Ramos (cell line): ENCODE measurements around the gene FOXL3.
"Not testable (repeated sequence)": the region's sequence is repeated elsewhere in the genome, so short reads cannot be mapped to it uniquely, and the experiment has no call there.

ENCODE experiments used
- in situ Hi-C: fragments of 300-500 bp; cut with MboI; formaldehyde crosslinking; loops from one replicate; pipeline ENCODE4 v1.14.3; 2022; ENCODE audit warnings: low sequenced_read_pairs; ENCODE audit not compliant: unreplicated experiment

Gene FOXL3

DNA sequence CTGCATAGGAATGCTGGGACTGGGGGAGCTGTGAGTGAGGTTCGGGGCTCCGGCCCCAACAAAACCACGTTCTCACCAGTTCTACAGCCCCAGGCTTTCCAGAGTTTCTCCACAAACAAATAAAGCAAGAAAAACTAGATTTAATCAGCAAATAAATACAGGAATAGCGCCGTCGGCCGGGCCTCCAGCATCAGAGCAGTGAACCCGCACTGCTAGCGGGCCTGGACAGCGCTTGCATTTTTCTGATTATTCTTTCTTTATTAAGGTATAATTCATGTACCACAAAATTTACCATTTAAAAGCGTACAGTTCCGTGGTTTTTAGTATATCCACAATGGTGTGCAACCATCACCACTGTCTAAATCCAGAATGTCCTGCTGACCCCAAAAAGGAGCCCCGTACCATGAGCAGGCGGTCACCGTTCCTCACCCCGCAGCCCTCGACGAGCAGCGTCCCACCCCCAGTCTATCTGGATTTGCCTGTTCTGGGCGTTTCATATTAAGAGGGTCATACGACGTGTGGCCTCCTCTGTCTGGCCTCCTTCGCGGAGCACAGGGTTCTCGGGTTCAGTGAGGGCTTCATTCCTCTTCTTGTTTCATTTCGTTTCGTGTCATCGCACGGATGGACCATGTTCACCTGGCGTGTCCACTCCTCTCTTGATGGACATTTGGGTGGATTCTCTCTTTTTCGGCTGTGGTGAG is 35.5 kb upstream of the FOXL3 start:
- in situ Hi-C loops, result no loop called here

DNA sequence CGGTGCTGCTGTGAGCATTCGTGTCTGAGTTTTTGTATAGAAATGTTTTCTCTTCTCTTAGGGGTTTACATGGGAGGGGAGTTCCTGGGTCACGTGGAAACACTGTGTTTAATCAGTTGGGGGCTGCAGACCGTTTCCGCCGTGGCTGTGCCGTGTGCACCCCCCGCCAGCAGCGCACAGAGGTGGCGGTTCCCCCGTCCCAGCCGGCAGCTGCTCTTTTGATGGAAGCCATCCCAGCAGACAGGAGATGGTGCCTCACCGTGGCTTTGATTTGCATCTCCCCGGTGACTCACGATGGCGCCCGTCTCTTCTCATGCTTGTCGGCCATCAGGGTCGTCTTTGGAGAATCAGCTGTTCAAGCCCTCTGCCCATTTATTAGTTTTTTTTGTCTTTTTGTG is 34.9 kb upstream of the FOXL3 start:
- in situ Hi-C loops, result no loop called here

- in situ Hi-C loops, result no loop called here
Measured at GRCh38 chr7:255721-256361, 34.1 kb upstream of the FOXL3 start.

DNA sequence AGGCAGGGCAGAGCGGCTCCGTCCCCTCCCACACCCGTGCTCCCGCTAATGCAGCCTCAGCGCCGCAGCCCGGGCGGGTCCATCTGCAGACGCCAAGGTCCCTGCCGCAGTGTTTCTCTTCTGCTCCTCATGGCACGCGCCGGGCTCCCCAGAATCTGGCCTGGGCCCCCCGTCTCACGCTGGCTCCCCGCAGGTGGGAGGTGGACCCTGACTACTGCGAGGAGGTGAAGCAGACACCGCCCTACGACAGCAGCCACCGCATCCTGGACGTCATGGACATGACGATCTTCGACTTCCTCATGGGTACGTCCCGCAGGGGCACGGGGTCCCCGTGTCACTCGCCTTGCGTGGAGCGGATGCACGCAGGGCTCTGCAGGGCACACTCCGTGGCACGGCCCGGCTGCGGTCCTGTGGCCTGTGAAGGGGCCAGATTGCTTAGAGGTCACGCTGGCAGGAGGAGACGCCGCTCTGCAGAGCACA is 33.5 kb upstream of the FOXL3 start:
- in situ Hi-C loops, result no loop called here

GRCh38 chr7:256981-257646 is 32.9 kb upstream of the FOXL3 start:
- in situ Hi-C loops, result no loop called here

- in situ Hi-C loops, result no loop called here
Measured at GRCh38 chr7:257647-257992, 32.4 kb upstream of the FOXL3 start.

DNA sequence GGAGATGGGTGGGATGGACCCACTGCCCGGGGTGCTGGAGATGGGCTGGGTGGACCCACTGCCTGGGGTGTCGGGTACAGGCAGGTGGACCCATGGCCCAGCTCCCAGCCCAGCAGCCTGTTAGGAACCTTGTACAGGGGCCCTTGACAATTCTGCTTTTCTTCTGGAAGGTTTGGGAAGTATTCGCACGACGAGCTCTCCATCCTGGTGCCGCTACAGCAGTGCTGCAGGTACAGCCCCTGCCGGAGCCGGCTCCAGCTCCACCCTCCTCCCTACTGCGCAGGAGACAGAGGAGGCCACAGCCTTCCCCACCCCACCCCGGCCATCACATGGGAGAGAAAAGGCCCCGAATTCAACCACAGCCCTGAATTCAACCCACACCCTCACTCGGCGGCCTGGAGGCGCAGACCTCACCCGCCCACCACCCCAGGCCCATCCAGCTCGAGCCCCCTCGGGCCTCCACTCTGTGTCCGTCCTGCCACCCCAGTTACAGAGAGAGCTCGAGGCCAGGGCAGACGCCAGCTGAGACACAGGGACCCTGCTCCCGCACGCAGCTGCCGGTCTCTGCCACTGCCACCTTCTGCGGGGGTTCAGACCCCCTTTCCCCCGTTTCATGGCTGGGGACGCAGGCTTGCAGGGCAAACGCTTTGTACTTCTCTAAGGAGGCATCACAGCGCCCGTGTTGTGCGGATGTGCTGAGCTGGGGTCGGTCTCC is 31.3 kb upstream of the FOXL3 start:
- in situ Hi-C loops, result no loop called here

- in situ Hi-C loops, result no loop called here
Measured at GRCh38 chr7:259191-259505, 30.8 kb upstream of the FOXL3 start.

DNA sequence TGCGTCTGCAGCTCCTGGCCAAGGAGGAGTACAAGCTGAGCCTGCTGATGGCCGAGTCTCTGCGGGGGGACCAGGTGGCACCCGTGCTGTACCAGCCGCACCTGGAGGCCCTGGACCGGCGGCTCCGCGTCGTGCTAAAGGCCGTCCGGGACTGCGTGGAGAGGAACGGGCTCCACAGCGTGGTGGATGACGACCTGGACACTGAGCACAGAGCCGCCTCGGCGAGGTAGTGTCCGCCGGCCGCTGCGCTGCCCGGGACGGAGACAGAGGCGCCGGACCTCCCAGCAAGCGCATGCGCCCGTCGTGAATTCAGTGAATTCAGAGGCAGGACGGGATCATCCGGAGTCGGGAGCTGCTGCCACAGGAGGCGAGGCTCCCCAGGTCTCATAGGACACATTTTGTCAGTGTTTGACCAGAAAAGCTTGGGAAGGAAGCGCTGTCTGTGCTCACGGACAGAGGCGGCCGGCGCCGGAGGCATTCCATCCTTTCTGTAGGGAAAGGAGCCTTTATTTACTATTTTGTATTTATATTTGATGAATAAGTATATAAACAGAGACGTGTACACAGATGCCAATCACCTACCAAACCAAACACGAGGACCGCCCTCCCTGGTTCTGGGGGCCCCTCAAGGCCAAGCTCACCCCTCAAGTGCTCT is 30.1 kb upstream of the FOXL3 start:
- in situ Hi-C loops, result no loop called here

DNA sequence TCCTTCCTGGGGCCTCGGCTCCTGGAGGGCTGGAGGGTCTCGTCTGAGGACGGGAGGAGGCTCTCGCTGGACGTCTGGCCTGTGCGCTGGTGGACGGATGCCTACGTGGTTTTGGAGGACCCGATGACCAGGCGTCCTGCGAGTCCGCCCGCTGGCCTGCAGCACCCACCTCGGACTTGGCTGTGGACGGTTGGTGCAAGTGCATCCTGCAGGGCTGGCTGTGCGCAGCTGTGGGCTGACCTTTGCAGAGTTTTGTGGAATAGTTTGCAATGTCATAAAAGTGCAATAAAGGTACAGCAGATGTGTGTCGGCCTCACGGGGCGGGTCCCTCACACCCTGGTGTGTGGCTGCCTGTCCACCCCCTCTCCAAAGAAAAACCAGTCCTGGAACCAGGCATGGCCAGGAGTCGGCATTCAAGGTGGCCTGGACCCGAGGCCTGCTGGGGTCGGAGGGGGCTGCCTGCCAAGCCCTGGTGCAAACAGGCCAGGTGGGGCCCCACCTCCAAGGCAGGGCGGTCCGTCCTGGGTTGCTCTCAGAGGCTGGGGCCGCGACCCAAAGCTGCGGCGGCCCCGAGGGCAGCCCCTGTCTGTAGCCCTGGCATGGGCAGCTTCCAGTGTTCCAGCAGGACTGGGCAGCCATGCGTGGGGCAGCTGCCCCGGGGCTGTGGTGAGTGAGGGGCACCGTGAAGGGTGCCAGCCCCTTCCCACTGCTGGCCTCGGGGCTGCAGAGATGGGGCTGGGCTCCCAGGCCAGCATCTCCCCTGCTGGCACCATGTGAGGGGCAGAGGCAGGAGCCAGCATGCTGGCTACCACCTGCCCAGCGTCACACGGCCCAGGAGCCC is 29.3 kb upstream of the FOXL3 start:
- in situ Hi-C loops, result no loop called here

GRCh38 chr7:261341-262250 is 28.4 kb upstream of the FOXL3 start:
- in situ Hi-C loops, result no loop called here

DNA sequence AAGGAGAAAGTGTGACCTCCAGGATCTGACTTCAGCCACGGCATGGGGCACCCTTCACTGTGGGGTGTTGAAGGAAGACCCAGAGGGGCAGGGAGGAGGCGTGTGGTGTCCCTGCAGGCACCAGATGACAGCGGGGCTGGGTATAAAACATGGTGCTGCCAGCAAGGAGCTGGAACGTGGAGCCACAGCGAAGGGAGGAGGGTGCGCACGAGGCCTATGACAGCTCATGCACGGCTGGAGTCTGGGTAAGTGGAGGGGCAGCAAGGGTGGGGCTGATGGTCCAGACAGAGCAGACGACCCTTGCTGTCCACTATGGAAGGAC is 27.8 kb upstream of the FOXL3 start:
- in situ Hi-C loops, result no loop called here

GRCh38 chr7:262631-263311 is 27.2 kb upstream of the FOXL3 start:
- in situ Hi-C loops, result not testable (repeated sequence)

DNA sequence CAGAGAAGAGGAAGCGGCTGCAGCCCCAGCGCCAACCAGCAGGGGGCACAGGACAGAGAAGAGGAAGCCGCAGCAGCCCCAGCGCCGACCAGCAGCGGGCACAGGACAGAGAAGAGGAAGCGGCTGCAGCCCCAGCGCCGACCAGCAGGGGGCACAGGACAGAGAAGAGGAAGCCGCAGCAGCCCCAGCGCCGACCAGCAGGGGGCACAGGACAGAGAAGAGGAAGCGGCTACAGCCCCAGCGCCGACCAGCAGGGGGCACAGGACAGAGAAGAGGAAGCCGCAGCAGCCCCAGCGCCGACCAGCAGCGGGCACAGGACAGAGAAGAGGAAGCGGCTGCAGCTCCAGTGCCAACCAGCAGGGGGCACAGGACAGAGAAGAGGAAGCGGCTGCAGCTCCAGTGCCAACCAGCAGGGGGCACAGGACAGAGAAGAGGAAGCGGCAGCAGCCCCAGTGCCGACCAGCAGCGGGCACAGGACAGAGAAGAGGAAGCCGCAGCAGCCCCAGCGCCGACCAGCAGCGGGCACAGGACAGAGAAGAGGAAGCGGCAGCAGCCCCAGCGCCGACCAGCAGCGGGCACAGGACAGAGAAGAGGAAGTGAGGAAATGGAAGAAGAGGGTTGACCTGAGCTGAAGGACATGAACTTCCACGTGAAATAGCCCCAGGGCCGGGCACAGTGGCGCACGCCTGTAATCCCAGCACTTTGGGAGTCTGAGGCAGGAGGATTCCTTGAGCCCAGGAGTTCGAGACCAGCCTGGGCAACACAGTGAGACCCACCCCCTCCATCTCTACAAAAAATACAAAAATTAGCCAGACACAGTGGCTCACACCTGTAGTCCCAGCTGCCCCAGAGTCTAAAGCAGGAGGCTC is 26.3 kb upstream of the FOXL3 start:
- in situ Hi-C loops, result not testable (repeated sequence)

DNA sequence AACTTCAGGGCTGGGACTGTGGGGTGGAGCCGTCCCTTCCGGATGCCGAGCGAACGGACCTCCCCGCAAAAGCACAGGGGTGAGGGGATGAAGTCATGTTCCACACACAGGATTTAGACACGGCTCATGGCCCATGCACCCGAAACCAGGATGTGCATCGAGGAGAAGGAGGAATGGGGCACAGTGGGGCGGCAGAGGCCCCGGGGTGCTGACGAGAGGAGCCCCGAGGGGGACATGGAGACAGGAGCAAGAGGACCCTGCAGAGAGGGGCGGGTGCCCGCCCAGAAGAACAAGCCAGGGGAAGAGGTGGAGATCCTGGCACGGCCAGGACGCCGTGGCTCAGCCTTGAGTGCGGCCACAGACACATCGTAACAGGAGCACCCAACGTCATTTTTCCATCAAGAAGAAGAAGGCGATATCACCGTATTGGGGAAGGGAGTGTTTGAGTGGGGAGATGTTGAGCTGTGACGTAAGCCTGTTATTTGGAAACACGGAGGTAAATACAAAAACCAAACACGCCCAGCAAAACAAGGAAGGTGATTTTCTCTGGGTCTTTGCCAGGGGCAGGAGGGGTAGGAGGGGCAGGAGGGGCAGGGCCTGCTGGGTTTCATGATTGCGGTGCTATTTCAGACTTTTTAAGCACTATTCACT is 25.3 kb upstream of the FOXL3 start:
- in situ Hi-C loops, result no loop called here

GRCh38 chr7:265192-265997 is 24.6 kb upstream of the FOXL3 start:
- in situ Hi-C loops, result no loop called here
